B cell (primary cell): ENCODE measurements around the gene EGFLAM. TPM values are rescaled to one million over a fixed set of nuclear protein-coding genes. Genes with fewer than 3 reads are reported as not detected.

Source experiments
- ATAC-seq: fragments of 200-7000 bp; cut with Tn5 transposase; one replicate; pipeline ENCODE4 v1.10.0; 2021; ENCODE audit warnings: low read depth, mild to moderate bottlenecking, moderate number of reproducible peaks, moderate library complexity
- CTCF ChIA-PET: fragments of 350-600 bp; sonication (Branson Sonifier 250); formaldehyde crosslinking; loops from one replicate; lab custom pipeline; 2021; ENCODE audit warnings: antibody characterized with exemption, inconsistent platforms; lab: Charles Lee
- POLR2A ChIA-PET: fragments of 350-600 bp; sonication (Branson Sonifier 250); formaldehyde crosslinking; loops from one replicate; lab custom pipeline; 2021; ENCODE audit warnings: antibody characterized with exemption; lab: Charles Lee
- DNase-seq: peaks from one replicate; pipeline ENCODE4 v3.0.0; 2013
- H2AFZ ChIP-seq: 2 replicates; pipeline ENCODE4 v1.6.1; 2012; ENCODE audit warnings: mild to moderate bottlenecking, low read depth, low read length; ENCODE audit not compliant: insufficient read depth, poor library complexity, severe bottlenecking
- H3K27ac ChIP-seq, 2 donors: 1 replicate in 1 of 2; 2 replicates in 1 of 2; pipeline ENCODE4 v1.5.1; 2012 to 2013; ENCODE audit warnings: low read length in 2 of 2, mild to moderate bottlenecking in 2 of 2, moderate library complexity in 1 of 2
- H3K27me3 ChIP-seq, 4 experiments: fragments of 200-600 bp in 1 of 4; sonication (generic) in 1 of 4; replicated peaks in 1 of 4; 1 replicate in 2 of 4; 2 replicates in 2 of 4; pipeline versions ENCODE4 v1.6.1 to v1.7.0; 2013 to 2016; ENCODE audit warnings: low read length in 3 of 4, mild to moderate bottlenecking in 2 of 4, mixed read lengths in 1 of 4, moderate library complexity in 1 of 4; ENCODE audit not compliant: insufficient read depth in 4 of 4, control insufficient read depth in 3 of 4; ENCODE audit errors: control extremely low read depth in 1 of 4
- H3K36me3 ChIP-seq, 2 experiments: replicated peaks in 1 of 2; 1 replicate in 1 of 2; 2 replicates in 1 of 2; pipeline versions ENCODE4 v1.6.1 to v1.7.1; 2013; ENCODE audit warnings: low read length in 1 of 2; ENCODE audit not compliant: insufficient read depth in 2 of 2, control insufficient read depth in 1 of 2; ENCODE audit errors: control extremely low read depth in 1 of 2, extremely low read depth in 1 of 2
- H3K4me1 ChIP-seq, 2 donors: fragments of 200-600 bp in 1 of 2; sonication (generic) in 1 of 2; 1 replicate in 1 of 2; 2 replicates in 1 of 2; pipeline versions ENCODE4 v1.5.1 to v1.6.1; 2013 to 2017; ENCODE audit warnings: low read length in 2 of 2; ENCODE audit not compliant: control insufficient read depth in 2 of 2, insufficient read depth in 2 of 2
- H3K4me2 ChIP-seq: replicated peaks from 2 replicates; pipeline ENCODE3; 2012; ENCODE audit warnings: mild to moderate bottlenecking, low read depth, low read length; ENCODE audit not compliant: poor library complexity, severe bottlenecking
- H3K4me3 ChIP-seq, 5 experiments: fragments of 200-600 bp in 1 of 5; sonication (generic) in 1 of 5; 1 replicate in 3 of 5; 2 replicates in 2 of 5; pipeline versions ENCODE4 v1.5.1 to v1.7.0; 2011 to 2016; ENCODE audit warnings: low read length in 4 of 5, mild to moderate bottlenecking in 4 of 5, low read depth in 2 of 5, control low read depth in 1 of 5, moderate library complexity in 1 of 5; ENCODE audit not compliant: insufficient read depth in 1 of 5; ENCODE audit errors: control extremely low read depth in 1 of 5, extremely low read depth in 1 of 5
- H3K79me2 ChIP-seq: fragments of 200-600 bp; sonication (generic); one replicate; pipeline ENCODE4 v1.6.0; 2016; ENCODE audit warnings: low read length; ENCODE audit not compliant: control insufficient read depth, insufficient read depth
- H3K9ac ChIP-seq: fragments of 200-600 bp; sonication (generic); 2 replicates; pipeline ENCODE4 v1.6.1; 2017; ENCODE audit warnings: mild to moderate bottlenecking, low read length, moderate library complexity
- H3K9me3 ChIP-seq, 3 donors: one replicate each; pipeline versions ENCODE4 v1.6.1 to v1.7.1; 2013; ENCODE audit warnings: low read length in 2 of 3; ENCODE audit not compliant: control insufficient read depth in 2 of 3, insufficient read depth in 1 of 3; ENCODE audit errors: control extremely low read depth in 1 of 3
- H4K20me1 ChIP-seq: 2 replicates; pipeline ENCODE4 v1.6.0; 2012; ENCODE audit warnings: mild to moderate bottlenecking, low read length; ENCODE audit not compliant: insufficient read depth, control insufficient read depth, poor library complexity, severe bottlenecking
- H3K27ac Mint-ChIP-seq: one replicate; pipeline ENCODE4 v1.8.0; 2021; ENCODE audit warnings: mixed read lengths
- H3K27me3 Mint-ChIP-seq: one replicate; pipeline ENCODE4 v1.8.0; 2021; ENCODE audit warnings: mixed read lengths
- H3K4me1 Mint-ChIP-seq: one replicate; pipeline ENCODE4 v1.8.0; 2021; ENCODE audit warnings: mixed read lengths
- H3K4me3 Mint-ChIP-seq: one replicate; pipeline ENCODE4 v1.8.0; 2021; ENCODE audit warnings: mixed read lengths
- H3K9me3 Mint-ChIP-seq: one replicate; pipeline ENCODE4 v1.8.0; 2022; ENCODE audit warnings: mixed read lengths; ENCODE audit not compliant: insufficient read depth
- CTCF ChIP-seq: fragments of 200-600 bp; IDR thresholded peaks from one replicate; pipeline ENCODE4 v1.8.0; 2022; ENCODE audit warnings: antibody characterized with exemption, mild to moderate bottlenecking
- EZH2 ChIP-seq: IDR thresholded peaks from 2 replicates; pipeline ENCODE4 v1.6.1; 2012; ENCODE audit warnings: borderline replicate concordance, low read depth, mild to moderate bottlenecking, moderate library complexity, low read length; ENCODE audit not compliant: insufficient read depth, poor library complexity, severe bottlenecking
- WGBS: methylation state at CpG from one replicate; pipeline ENCODE4 v1.1.5; 2013; ENCODE audit warnings: missing lambda C conversion rate; ENCODE audit not compliant: insufficient coverage; 5-methylcytosine and 5-hydroxymethylcytosine counted together
- intact Hi-C: fragments of 100-400 bp; cut with micrococcal nuclease; formaldehyde crosslinking; loops from one replicate; pipeline ENCODE4 v1.10.0; 2022
- polyA plus RNA-seq: library from polyadenylated mRNA; depleted of rRNA; stranded (reverse); fragments of >200 nt; gene quantifications from 2 replicates; pipeline ENCODE4 v1.2.3, GENCODE V29; 2012
- total RNA-seq, 2 donors: library from RNA; stranded (reverse); fragments of 120-200 nt in 1 of 2; gene quantifications; 1 replicate in 1 of 2; 2 replicates in 1 of 2; pipeline versions ENCODE4 v1.2.3 to v1.2.4, GENCODE V29; 2013 to 2022

EGFLAM gene
- total and polyA plus RNA-seq, 2 donors (not counting 1 experiment from before 2014, with no cell fraction given) = not detected

- Mint-ChIP-seq H3K27ac (no peak overlapping the region), H3K4me3 (no peak overlapping the region), H3K9me3 (no peaks in the 10 kb centered on the region), H3K27me3 (peaks cover 49% of the 10 kb centered on the region), H3K4me1 (no peaks in the 10 kb centered on the region)
- H3K4me1 ChIP-seq = peaks cover 0 to 4% of the 10 kb centered on the region in 2 donors
- H3K36me3 ChIP-seq = no peaks in the 10 kb centered on the region
- peaks cover 0 to 74% (median 36%) of the 10 kb centered on the region in 4 experiments for H3K27me3 ChIP-seq
- CTCF ChIA-PET = interaction anchor here (2.9 kb wide), 1 partner anchor 21 kb away, joined by 8 read pairs; no protein-coding TSS in a partner anchor
- ATAC-seq (no peak), DNase-seq (no peak)
- peaks cover 0 to 29% (median 2%) of the 10 kb centered on the region in 3 donors for H3K9me3 ChIP-seq
- H3K4me2 ChIP-seq = no peak overlapping the region
- no peak for TF ChIP-seq CTCF
- no peak for TF ChIP-seq EZH2
- no peak overlapping the region for H3K9ac ChIP-seq
- no peak overlapping the region for H3K27ac ChIP-seq
- no peaks in the 10 kb centered on the region for H3K79me2 ChIP-seq
- intact Hi-C loops = no loop called here
- POLR2A ChIA-PET = no interaction called here
- 80% methylated on average over 5 of the region's 7 CpGs for WGBS
- H4K20me1 ChIP-seq = no peaks in the 10 kb centered on the region
- H2AFZ ChIP-seq = no peak overlapping the region
- no peak overlapping the region for H3K4me3 ChIP-seq
Observed at GRCh38 chr5:38462976-38463633, 204.7 kb downstream of the EGFLAM start.
